Measurements from ENCODE around the gene GRAMD1C.
"Not testable (repeated sequence)": the region's sequence is repeated elsewhere in the genome, so short reads cannot be mapped to it uniquely, and the experiment has no call there.

The GRAMD1C gene

DNA sequence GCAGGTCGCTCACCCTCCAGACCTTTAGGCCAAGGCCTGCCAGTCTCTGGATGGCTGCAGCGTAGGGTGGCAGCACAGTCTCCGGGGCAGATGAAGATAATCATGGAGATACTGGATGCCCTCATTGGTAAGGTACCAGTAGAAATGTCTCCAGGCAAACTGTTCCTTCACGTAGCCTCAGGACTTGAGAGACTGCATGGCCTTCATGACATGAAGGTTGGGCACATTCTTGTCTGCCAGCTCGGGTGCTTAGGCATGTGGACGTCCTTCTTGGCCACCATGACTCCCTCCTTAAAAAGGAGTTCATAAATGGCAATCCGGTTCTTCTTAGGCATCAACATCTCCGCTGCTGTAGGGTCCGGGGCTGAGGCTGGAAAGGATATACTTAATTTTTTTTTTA is 11.8 kb downstream of the GRAMD1C start:
- ATAC-seq (ENCODE audit: insufficient read depth, low read depth); DNase-seq: not testable (repeated sequence)

DNA sequence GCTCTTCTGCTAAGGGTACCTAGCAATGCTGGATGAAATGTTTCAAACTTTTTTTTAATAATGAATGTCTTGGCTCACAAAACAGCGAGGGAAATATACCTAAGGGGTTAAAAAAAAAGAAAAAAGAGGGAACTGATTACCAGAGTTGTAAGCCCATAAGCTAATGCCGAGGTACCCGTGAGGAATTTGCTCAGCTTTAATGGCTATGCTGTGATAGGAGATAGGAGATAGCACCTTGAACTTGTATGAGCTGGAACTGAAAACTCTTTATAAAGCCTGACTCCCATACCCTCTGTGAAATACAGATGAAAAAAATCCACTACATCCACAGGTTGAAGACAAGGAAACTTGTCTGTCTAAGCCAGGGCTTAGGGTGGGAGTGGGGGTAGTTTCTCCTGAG is 13.9 kb downstream of the GRAMD1C start:
- H2AFZ ChIP-seq (ENCODE audit: low read depth, low read length), result no peak overlapping the region
- TF ChIP-seq, protein P1, sequence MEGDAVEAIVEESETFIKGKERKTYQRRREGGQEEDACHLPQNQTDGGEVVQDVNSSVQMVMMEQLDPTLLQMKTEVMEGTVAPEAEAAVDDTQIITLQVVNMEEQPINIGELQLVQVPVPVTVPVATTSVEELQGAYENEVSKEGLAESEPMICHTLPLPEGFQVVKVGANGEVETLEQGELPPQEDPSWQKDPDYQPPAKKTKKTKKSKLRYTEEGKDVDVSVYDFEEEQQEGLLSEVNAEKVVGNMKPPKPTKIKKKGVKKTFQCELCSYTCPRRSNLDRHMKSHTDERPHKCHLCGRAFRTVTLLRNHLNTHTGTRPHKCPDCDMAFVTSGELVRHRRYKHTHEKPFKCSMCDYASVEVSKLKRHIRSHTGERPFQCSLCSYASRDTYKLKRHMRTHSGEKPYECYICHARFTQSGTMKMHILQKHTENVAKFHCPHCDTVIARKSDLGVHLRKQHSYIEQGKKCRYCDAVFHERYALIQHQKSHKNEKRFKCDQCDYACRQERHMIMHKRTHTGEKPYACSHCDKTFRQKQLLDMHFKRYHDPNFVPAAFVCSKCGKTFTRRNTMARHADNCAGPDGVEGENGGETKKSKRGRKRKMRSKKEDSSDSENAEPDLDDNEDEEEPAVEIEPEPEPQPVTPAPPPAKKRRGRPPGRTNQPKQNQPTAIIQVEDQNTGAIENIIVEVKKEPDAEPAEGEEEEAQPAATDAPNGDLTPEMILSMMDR (IDR thresholded peaks at IDR 0.05; ENCODE audit: borderline replicate concordance, extremely low read depth, low read length, poor library complexity, severe bottlenecking), result no peak
- TF ChIP-seq EZH2 (IDR thresholded peaks at IDR 0.05; ENCODE audit: borderline replicate concordance, low read depth, low read length, severe bottlenecking), result no peak
- H3K27ac ChIP-seq (ENCODE audit: low read length), result no peak overlapping the region
- no peaks in the 10 kb centered on the region for H3K9me3 ChIP-seq (ENCODE audit: insufficient read depth, low read length, severe bottlenecking)
- DNase-seq (no peak), ATAC-seq (ENCODE audit: insufficient read depth, low read depth) (no peak)
- no peaks in the 10 kb centered on the region for H3K4me1 ChIP-seq (ENCODE audit: insufficient read depth, low read length)
- H3K4me2 ChIP-seq (ENCODE audit: insufficient read depth, low read length), result no peak overlapping the region
- no peaks in the 10 kb centered on the region for H3K36me3 ChIP-seq (ENCODE audit: insufficient read depth, low read length)
- no peaks in the 10 kb centered on the region for H4K20me1 ChIP-seq (ENCODE audit: insufficient read depth, low read length)
- no peak overlapping the region for H3K4me3 ChIP-seq (ENCODE audit: low read depth in 1 of 2, low read length in 2 of 2)
- H3K27me3 ChIP-seq (ENCODE audit: insufficient read depth, low read length, poor library complexity), result no peaks in the 10 kb centered on the region
- H3K79me2 ChIP-seq (ENCODE audit: insufficient read depth, low read length), result no peaks in the 10 kb centered on the region
- no peak overlapping the region for H3K9ac ChIP-seq (ENCODE audit: low read depth, low read length)

More for the DNA sequence above, 11.8 kb downstream of the GRAMD1C start:
- not testable (repeated sequence) for H2AFZ ChIP-seq (ENCODE audit: low read depth, low read length); H3K79me2 ChIP-seq (ENCODE audit: insufficient read depth, low read length); H3K27me3 ChIP-seq (ENCODE audit: insufficient read depth, low read length, poor library complexity); H3K9me3 ChIP-seq (ENCODE audit: insufficient read depth, low read length, severe bottlenecking); H3K4me3 ChIP-seq (ENCODE audit: low read depth in 1 of 2, low read length in 2 of 2); H4K20me1 ChIP-seq (ENCODE audit: insufficient read depth, low read length); H3K9ac ChIP-seq (ENCODE audit: low read depth, low read length); H3K4me2 ChIP-seq (ENCODE audit: insufficient read depth, low read length); H3K4me1 ChIP-seq (ENCODE audit: insufficient read depth, low read length); H3K36me3 ChIP-seq (ENCODE audit: insufficient read depth, low read length); H3K27ac ChIP-seq (ENCODE audit: low read length)

DNA sequence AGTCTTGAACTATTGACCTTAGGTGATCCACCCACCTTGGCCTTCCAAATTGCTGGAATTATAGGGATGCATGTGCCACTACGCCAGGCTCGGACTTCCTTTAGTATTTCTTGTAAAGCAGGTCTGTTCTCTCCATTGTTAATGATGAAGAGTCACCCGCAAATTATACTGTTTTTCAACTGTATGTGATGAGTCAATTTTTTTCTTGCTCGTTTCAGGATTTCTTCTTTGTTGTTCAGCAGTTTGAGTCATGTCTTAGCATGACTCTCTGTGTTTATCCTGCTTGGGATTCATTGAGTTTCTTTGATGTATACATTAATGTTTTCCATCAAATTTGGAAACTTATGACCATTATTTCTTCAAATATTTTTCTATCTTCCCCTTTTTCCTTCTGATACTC is 28.9 kb downstream of the GRAMD1C start:
- TF ChIP-seq, protein P1 (IDR thresholded peaks at IDR 0.05; ENCODE audit: borderline replicate concordance, extremely low read depth, low read length, poor library complexity, severe bottlenecking), result no peak
- TF ChIP-seq EZH2 (IDR thresholded peaks at IDR 0.05; ENCODE audit: borderline replicate concordance, low read depth, low read length, severe bottlenecking), result no peak
- H3K27ac ChIP-seq (ENCODE audit: low read length), result no peak overlapping the region
- no peak overlapping the region for H3K4me3 ChIP-seq (ENCODE audit: low read depth in 1 of 2, low read length in 2 of 2)
- H3K79me2 ChIP-seq (ENCODE audit: insufficient read depth, low read length), result no peaks in the 10 kb centered on the region
- peaks cover 2% of the 10 kb centered on the region; the same call in 1 of the 2 replicates for H3K36me3 ChIP-seq (ENCODE audit: insufficient read depth, low read length)
- H3K4me1 ChIP-seq (ENCODE audit: insufficient read depth, low read length), result no peaks in the 10 kb centered on the region
- no peaks in the 10 kb centered on the region for H4K20me1 ChIP-seq (ENCODE audit: insufficient read depth, low read length)
- no peaks in the 10 kb centered on the region for H3K9me3 ChIP-seq (ENCODE audit: insufficient read depth, low read length, severe bottlenecking)
- no peak for ATAC-seq (ENCODE audit: insufficient read depth, low read depth)
- H3K4me2 ChIP-seq (ENCODE audit: insufficient read depth, low read length), result no peak overlapping the region
- H2AFZ ChIP-seq (ENCODE audit: low read depth, low read length), result no peak overlapping the region
- no peaks in the 10 kb centered on the region for H3K27me3 ChIP-seq (ENCODE audit: insufficient read depth, low read length, poor library complexity)
- no peak overlapping the region for H3K9ac ChIP-seq (ENCODE audit: low read depth, low read length)
- no peak for DNase-seq

DNA sequence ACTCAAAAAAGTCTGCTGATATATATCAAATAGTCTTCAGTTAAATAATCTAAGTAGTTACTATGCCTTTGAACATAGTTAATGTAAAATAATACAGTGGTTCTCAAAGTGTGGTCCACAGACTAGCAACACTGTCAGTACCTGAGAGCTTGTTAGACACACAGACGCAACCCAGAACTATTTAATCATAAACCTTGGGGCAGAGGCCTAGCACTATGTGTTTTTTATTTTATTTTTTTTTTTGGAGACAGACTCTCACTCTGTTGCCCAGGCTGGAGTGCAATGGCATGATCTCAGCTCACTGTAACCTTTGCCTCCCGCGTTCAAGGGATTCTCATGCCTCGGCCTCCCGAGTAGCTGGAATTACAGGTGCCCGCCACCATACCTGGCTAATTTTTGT is 34.7 kb downstream of the GRAMD1C start:
- Histone ChIP-seq H3K9ac (ENCODE audit: low read depth, low read length) (no peak overlapping the region), H3K4me2 (ENCODE audit: insufficient read depth, low read length) (no peak overlapping the region), H3K9me3 (ENCODE audit: insufficient read depth, low read length, severe bottlenecking) (no peaks in the 10 kb centered on the region), H3K27me3 (ENCODE audit: insufficient read depth, low read length, poor library complexity) (no peaks in the 10 kb centered on the region), H3K27ac (ENCODE audit: low read length) (no peak overlapping the region), H3K79me2 (ENCODE audit: insufficient read depth, low read length) (no peaks in the 10 kb centered on the region), H2AFZ (ENCODE audit: low read depth, low read length) (no peak overlapping the region), H3K4me1 (ENCODE audit: insufficient read depth, low read length) (no peaks in the 10 kb centered on the region), H4K20me1 (ENCODE audit: insufficient read depth, low read length) (no peaks in the 10 kb centered on the region), H3K36me3 (ENCODE audit: insufficient read depth, low read length) (peaks cover 2% of the 10 kb centered on the region; the same call in 1 of the 2 replicates), H3K4me3 (ENCODE audit: low read depth in 1 of 2, low read length in 2 of 2) (no peak overlapping the region)
- no peak for ATAC-seq (ENCODE audit: insufficient read depth, low read depth)
- DNase-seq, result no peak
- TF ChIP-seq, protein P1 (IDR thresholded peaks at IDR 0.05; ENCODE audit: borderline replicate concordance, extremely low read depth, low read length, poor library complexity, severe bottlenecking), result no peak
- TF ChIP-seq EZH2 (IDR thresholded peaks at IDR 0.05; ENCODE audit: borderline replicate concordance, low read depth, low read length, severe bottlenecking), result no peak
